Effector memory CD4-positive, alpha-beta T cell (primary cell): ENCODE measurements around the gene KLHL30.

Source experiments
- DNase-seq, 3 donors: peaks; one replicate each; pipeline ENCODE4 v3.0.0-alpha.2; 2020
- H3K27ac ChIP-seq: 2 replicates; pipeline ENCODE4 v1.7.0; 2013; ENCODE audit warnings: mild to moderate bottlenecking, low read length, moderate library complexity; ENCODE audit not compliant: insufficient read depth, poor library complexity, severe bottlenecking
- H3K27me3 ChIP-seq: replicated peaks from 2 replicates; pipeline ENCODE4 v1.7.0; 2013; ENCODE audit warnings: mild to moderate bottlenecking, low read length; ENCODE audit not compliant: insufficient read depth, control insufficient read depth, poor library complexity, severe bottlenecking
- H3K36me3 ChIP-seq: 2 replicates; pipeline ENCODE4 v1.7.0; 2013; ENCODE audit warnings: mild to moderate bottlenecking, low read length, moderate library complexity; ENCODE audit not compliant: control insufficient read depth, insufficient read depth
- H3K4me1 ChIP-seq: 2 replicates; pipeline ENCODE4 v1.7.0; 2013; ENCODE audit warnings: low read length, mild to moderate bottlenecking; ENCODE audit not compliant: control insufficient read depth, insufficient read depth, poor library complexity, severe bottlenecking
- H3K4me3 ChIP-seq: 2 replicates; pipeline ENCODE4 v1.7.0; 2013; ENCODE audit warnings: low read length, low read depth, mild to moderate bottlenecking; ENCODE audit not compliant: insufficient read depth, poor library complexity, severe bottlenecking
- H3K9me3 ChIP-seq: 2 replicates; pipeline ENCODE4 v1.7.0; 2013; ENCODE audit warnings: mild to moderate bottlenecking, low read length, moderate library complexity; ENCODE audit not compliant: control insufficient read depth

Gene KLHL30

GRCh38 chr2:238190445-238190844 is 52.0 kb downstream of the KLHL30 start:
- H3K36me3 ChIP-seq = peaks cover 73% of the 10 kb centered on the region

More at GRCh38 chr2:238190445-238190844, 52.0 kb downstream of the KLHL30 start:
- H3K27me3 ChIP-seq = no peaks in the 10 kb centered on the region
- H3K4me1 ChIP-seq = no peaks in the 10 kb centered on the region
- H3K9me3 ChIP-seq = no peaks in the 10 kb centered on the region
- H3K27ac ChIP-seq = no peak overlapping the region
- DNase-seq = no peak
- H3K4me3 ChIP-seq = no peak overlapping the region
